Fibroblast of upper back skin (primary cell): Measurements from ENCODE around the gene ATXN2.
"Not testable (repeated sequence)": the region's sequence is repeated elsewhere in the genome, so short reads cannot be mapped to it uniquely, and the experiment has no call there.

ENCODE experiments used
- DNase-seq: peaks from one replicate; pipeline ENCODE4 v3.0.0-alpha.2; 2013

ATXN2 gene

DNA sequence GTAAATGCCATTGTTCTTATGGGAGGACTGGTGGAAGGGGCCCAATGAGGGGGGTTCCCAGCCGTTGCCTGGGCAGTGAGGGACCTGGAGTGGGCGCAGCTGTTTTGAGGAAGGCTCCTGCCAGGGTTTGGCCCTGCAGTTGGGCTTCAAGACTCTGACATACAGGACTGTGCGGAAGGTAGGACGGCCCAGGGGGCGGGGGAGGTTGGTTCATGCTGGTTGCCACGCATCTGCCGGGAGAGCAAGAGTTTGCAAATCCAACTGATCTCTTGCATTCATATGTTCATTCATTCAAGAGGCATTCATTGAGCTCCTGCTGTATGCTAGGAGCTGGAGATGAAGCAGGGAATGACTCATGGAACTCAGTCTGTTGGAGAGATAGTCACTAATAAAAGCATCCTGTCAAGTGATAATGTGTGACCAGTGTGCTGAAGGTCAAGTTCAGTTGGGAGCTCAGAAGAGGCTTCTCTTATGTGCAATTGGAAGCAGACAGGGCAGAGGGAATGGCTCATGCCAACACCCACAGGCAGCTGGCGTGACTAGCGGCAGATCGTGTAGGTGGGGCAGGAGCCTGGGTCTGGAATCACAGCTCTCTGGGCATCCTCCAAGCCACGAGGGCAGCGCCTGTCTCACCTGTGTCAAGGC lies 185.6 kb downstream of the ATXN2 start:
- no peak for DNase-seq

DNA sequence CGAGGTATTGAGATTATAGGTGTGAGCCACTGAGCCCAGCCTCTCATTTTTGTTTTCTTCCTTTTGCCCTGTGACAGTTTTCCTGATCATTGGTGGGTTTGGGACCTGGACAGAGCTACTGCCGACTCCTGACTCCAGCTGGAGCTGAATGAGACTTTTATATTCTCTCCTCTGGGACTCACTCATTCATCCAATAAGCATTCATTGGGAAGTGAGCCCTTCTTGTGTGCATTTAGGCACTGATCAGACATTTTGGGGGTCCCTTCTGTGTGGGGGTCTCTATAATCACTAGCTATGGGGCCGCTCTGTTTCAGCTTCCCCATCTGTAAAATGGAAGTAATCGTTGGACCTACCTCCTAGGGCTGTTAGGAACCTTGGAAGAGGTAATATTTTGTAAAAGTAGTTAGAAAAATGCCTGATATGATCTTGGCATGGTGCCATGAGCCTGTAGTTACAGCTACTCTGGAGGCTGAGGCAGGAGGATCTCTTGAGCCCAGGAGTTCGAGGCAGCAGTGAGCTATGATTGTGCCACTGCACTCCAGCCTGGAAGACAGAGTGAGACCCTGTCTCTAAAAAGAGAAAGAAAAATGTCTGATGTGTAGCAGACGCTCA lies 186.2 kb downstream of the ATXN2 start:
- DNase-seq = no peak

GRCh38 chr12:111412007-111412829 lies 186.9 kb downstream of the ATXN2 start:
- no peak for DNase-seq

DNA sequence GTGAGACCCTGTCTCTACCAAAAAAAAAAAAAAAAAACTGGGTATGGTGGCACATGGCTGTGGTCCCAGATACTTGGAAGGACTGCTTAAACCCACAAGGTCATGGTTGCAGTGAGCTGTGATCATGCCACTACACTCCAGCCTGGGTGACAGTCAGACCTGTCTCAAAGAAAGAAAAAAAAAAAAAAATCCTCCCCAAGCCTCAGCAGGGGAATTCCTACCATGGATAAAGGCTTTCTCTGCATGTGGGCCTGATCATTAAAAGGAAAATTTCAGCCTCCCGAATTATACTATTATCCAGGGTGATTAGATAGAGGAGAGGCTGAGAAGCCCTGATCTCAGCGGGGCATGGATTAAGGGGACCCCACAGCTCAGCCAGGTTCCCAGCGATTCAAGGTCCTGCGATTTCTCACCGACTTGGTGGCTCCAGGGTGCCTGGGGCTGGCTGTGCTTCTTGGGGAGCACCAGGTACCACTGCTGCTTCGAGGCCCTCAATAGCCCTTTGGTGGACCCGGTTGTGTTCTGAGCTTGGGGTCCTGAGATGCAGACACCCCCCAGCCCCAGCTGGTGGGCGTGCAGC lies 187.8 kb downstream of the ATXN2 start:
- DNase-seq = no peak

DNA sequence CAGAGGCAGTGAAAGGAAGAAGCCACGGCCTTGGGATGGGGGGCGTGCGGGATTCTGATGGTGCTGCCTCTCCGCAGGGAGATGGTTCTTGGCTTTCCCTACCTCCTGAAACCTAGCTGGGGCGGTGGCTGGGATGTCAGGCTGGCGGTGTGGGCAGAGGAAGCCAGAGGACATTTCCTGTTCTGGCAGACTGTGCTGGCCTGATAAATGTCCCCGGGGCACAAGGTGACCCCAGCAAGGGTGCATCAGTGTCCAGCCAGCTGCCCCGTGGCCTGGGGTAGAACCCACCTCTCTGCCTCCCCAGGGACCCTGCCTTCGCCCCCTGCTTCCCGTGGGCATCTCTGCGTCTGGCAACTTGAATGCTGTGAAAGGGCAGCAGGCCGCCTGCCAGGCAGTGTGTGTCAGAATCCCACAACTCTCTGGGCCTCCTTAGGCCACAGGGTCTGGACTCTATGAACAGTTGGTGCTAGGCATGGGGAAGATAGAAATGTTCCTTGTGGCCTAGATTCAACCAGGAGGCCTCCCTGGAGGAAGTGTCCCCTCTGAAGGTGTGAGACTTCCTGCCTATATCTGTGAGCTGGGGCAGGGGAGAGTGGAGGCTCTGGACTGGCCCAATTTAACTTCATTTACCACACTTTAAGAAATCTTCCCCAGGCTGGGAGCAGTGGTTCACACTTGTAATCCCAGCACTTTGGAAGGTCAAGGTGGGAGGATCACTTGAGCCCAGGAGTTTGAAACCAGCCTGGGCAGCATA lies 188.5 kb downstream of the ATXN2 start:
- DNase-seq = no peak

GRCh38 chr12:111409780-111410430 lies 189.2 kb downstream of the ATXN2 start:
- peak; percentile 79 for DNase-seq

- DNase-seq = no peak
These were observed 189.7 kb downstream of the ATXN2 start for GRCh38 chr12:111409403-111409779.

DNA sequence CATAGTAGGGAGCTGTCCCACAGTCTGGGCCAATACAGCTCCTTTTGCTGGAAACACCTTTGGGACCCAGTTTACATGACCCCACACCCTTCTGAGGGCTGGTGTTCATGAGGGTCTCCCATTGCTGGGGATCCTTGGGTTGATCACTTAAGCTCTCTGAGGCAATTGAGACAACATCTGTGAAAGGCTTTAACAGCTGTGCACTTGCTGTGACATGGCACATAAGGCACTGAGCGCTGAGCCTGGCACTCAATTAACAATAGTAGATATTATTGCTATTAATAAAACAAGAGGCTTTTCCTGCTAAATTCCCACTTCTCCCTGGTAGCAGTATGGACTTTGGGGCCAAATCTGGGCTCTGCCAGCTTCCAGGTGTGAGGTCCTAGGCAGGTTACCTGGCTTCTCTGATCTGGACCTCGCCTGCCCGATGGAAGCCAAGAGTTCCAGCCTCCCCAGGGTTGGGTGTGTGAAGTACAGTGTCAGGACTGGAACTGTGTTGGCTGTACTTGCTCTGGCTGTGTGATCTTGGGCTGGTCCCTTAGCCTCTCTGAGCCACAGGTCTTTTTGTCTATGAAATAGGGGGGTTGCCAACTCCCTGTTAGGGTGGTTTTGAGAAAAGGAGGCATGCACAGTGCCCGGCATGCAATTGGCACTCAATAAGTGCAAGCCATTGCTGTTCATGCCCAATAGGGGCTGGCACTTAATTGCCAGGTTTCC lies 190.3 kb downstream of the ATXN2 start:
- DNase-seq = no peak

- no peak for DNase-seq
These were observed 191.0 kb downstream of the ATXN2 start for GRCh38 chr12:111408116-111408440.

DNA sequence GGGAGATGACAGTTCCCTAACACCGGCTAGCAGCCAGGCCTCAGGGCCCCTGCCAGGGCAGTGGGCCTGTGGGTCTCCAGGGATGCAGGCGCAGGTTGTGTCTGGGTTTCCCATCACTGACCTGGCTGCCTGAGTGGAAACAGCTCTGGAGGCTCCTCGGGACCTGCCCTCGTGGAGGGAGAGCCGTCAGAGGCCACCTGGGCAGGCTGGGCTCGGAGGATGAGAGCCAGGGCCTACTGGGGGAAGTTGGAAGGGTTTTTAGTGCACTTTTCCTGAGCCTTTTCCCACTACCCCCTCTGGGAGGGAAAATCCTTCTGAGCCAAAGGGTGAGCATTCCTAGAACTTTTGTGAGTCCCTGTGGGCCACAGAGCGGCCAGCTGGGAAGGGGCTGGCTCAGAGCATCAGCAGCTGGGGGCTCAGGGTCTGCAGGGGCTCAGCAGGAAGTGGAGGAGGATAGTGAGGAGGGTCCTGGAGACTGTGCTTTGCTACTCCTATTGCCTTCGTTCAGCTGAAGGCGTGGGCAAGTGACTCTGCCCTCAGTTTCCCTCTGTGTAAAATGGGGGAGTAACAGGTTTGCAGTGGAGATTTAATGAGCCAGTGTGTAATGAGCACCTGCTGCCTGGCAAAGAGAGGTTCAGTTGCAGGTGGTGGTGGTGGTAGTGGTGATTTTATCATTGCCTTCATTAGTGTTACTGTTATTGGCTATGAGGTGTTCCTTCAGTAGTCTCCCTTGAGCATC lies 191.6 kb downstream of the ATXN2 start:
- no peak for DNase-seq

GRCh38 chr12:111406474-111407376 lies 192.4 kb downstream of the ATXN2 start:
- DNase-seq = no peak

- peak; percentile 62 for DNase-seq
These were observed 193.1 kb downstream of the ATXN2 start, which contains the start of gene SH2B3 for GRCh38 chr12:111405859-111406473. Gene SH2B3, plus strand, starts transcription at chr12:111405923. Its CDS starts 12,223 bp downstream, at chr12:111418146.

DNA sequence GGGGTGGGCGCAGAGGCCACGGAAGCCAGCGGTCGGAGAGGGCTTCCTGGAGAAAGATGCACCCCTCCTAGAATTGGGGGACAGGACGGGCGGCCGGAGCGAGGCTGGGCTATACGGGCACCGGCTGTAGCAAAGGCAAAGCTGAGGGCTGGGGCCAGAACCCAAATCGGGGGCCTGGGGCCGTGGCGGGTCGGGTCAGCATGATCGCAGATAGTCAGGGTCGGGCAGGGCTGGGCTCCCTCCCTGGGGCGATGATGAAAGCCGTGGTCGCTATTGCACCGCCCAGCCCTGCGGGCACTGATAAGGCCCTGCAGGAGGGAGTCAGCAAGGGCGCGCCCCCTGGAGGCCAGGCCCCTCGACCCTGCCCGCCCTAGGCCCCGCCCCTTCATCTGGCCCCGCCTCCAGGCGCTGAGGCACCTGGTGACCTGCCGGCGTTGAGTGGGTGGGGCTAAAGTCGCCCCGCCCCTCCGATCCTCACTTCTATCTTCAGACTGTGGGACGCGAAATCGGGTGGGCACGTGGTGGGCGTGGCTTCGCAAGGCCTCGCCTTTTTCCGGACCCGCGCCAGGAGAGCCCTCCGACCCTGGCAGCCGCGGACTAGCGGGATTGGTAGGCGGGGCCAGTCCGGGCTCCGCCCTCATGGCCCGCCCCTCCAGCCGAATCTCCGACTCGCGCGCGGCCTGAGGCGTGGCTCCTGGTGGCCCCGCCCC lies 193.8 kb downstream of the ATXN2 start:
- DNase-seq = peak; percentile 94

- peak; percentile 52 for DNase-seq
These were observed 194.6 kb downstream of the ATXN2 start for GRCh38 chr12:111404362-111405148.

DNA sequence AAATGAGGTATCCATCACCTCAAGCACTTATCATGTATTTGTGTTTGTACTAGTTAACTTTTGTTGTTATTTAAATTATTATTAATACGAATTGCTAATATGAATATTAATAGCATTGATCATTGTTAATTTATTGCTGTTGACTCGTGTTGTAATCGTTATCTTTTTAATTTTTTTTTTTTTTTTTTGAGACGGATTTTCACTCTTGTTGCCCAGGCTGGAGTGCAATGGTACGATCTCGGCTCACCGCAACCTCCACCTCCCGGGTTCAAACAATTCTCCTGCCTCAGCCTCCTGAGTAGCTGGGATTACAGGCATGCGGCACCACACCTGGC lies 196.7 kb downstream of the ATXN2 start:
- DNase-seq = not testable (repeated sequence)
